ENCODE data around the gene FDXACB1. TPM values are rescaled to one million over a fixed set of nuclear protein-coding genes. Genes with fewer than 3 reads are reported as not detected.
A peak's percentile ranks its signal among the peaks of the same experiment; 100 is the strongest.

Gene FDXACB1
- total and polyA plus RNA-seq, 9 of the 15 experiments (the other 6 are each of a cell fraction or from before 2014, with no cell fraction given) = 3.2 to 7.5 (median 5.3) TPM

DNA sequence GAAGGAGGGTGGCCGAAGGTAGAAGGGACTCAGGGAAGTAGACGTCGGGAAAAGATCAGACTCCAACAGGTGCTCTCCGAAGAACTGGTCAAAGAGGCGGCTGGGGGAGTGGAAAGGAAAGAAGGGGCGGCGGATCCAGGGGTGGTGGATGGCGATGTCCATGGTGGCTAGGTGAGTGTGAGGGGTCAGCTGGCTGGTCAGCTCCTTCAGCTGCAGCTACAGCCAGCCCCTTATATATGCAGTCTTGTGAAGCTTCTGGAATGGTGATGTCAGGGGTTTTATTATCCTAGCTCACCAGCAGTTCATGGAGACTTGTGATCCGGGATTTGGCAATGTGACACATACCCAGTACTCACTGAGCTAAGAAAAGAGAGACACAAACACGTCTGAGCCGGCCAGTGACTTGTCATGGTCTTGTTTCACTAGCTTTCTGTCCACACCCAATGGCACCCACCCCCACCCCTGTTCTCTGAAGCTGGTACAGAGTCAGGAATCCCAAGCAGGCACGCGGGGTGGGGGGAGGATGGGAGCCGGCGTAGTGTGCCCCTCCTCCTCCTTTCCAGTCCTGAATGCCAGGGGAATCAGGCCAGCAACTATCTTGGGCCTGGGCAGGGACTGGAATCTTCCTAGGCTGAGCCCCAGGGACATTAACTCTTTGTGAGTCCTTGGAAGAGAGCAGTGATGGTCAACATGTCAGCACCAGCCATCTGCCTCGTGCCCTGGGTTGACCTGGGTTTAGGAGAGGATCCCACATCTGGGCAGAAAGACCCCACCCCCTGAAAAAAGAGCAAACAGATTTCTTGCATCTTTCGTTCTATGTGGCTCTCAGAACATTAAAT lies 32.8 kb upstream of the FDXACB1 start, which contains the start of gene CRYAB (continued):
- no peak for TF ChIP-seq SMARCA5 (IDR thresholded peaks at IDR 0.05)
- TF ChIP-seq JUND (IDR thresholded peaks at IDR 0.05; ENCODE audit: borderline replicate concordance, low read depth, low read length) = peak; percentile 20; the same call in 1 of the 2 replicates
- TF ChIP-seq JUND (tag; IDR thresholded peaks at IDR 0.05; ENCODE audit: borderline replicate concordance, low read depth, low read length) = no peak
- TF ChIP-seq GABPA (tag; conservative IDR thresholded peaks at IDR 0.05; ENCODE audit: low read depth) = no peak
- TF ChIP-seq TCF7 (IDR thresholded peaks at IDR 0.05; ENCODE audit: borderline replicate concordance) = no peak
- no peak for TF ChIP-seq SNRNP70 (optimal IDR thresholded peaks at IDR 0.05; ENCODE audit: low read depth, low read length)
- TF ChIP-seq RAD21 (CRISPR knock-in tag; conservative IDR thresholded peaks at IDR 0.05 in 1 of 2, IDR thresholded peaks at IDR 0.05 in 1 of 2) = no peak
- peak; percentile 41 for TF ChIP-seq SMARCB1 (IDR thresholded peaks at IDR 0.05; ENCODE audit: insufficient read length, low read depth)
- TF ChIP-seq, protein P1, sequence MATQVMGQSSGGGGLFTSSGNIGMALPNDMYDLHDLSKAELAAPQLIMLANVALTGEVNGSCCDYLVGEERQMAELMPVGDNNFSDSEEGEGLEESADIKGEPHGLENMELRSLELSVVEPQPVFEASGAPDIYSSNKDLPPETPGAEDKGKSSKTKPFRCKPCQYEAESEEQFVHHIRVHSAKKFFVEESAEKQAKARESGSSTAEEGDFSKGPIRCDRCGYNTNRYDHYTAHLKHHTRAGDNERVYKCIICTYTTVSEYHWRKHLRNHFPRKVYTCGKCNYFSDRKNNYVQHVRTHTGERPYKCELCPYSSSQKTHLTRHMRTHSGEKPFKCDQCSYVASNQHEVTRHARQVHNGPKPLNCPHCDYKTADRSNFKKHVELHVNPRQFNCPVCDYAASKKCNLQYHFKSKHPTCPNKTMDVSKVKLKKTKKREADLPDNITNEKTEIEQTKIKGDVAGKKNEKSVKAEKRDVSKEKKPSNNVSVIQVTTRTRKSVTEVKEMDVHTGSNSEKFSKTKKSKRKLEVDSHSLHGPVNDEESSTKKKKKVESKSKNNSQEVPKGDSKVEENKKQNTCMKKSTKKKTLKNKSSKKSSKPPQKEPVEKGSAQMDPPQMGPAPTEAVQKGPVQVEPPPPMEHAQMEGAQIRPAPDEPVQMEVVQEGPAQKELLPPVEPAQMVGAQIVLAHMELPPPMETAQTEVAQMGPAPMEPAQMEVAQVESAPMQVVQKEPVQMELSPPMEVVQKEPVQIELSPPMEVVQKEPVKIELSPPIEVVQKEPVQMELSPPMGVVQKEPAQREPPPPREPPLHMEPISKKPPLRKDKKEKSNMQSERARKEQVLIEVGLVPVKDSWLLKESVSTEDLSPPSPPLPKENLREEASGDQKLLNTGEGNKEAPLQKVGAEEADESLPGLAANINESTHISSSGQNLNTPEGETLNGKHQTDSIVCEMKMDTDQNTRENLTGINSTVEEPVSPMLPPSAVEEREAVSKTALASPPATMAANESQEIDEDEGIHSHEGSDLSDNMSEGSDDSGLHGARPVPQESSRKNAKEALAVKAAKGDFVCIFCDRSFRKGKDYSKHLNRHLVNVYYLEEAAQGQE (IDR thresholded peaks at IDR 0.05; ENCODE audit: borderline replicate concordance) = peak; percentile 34
- TF ChIP-seq, protein P1 (CRISPR knock-in tag; IDR thresholded peaks at IDR 0.05; ENCODE audit: low read depth) = no peak
- TF ChIP-seq CEBPB (tag; IDR thresholded peaks at IDR 0.05) = 0 out of 2 replicates have a peak, but pooled peaks have one; percentile 16
- peak; percentile 6 for TF ChIP-seq MEIS2 (IDR thresholded peaks at IDR 0.05; ENCODE audit: partially characterized antibody)
- peak; percentile 35; the same call in 1 of the 2 replicates for TF ChIP-seq TCF3 (CRISPR knock-in tag; IDR thresholded peaks at IDR 0.05)
- 0 out of 2 replicates have a peak, but pooled peaks have one; percentile 43 for TF ChIP-seq ZBTB7A (IDR thresholded peaks at IDR 0.05; ENCODE audit: borderline replicate concordance, control insufficient read depth, low read depth, low read length)
- no peak for TF ChIP-seq RBM15 (IDR thresholded peaks at IDR 0.05; ENCODE audit: insufficient read depth, low read length)
- no peak for TF ChIP-seq GABPB1 (CRISPR knock-in tag; IDR thresholded peaks at IDR 0.05)
- no peak for TF ChIP-seq FOXM1 (IDR thresholded peaks at IDR 0.05; ENCODE audit: low read depth)
- TF ChIP-seq FOXM1 (CRISPR knock-in tag; IDR thresholded peaks at IDR 0.05; ENCODE audit: low read depth) = 0 out of 2 replicates have a peak, but pooled peaks have one; percentile 32
- TF ChIP-seq, protein P2, sequence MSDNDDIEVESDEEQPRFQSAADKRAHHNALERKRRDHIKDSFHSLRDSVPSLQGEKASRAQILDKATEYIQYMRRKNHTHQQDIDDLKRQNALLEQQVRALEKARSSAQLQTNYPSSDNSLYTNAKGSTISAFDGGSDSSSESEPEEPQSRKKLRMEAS (CRISPR knock-in tag; IDR thresholded peaks at IDR 0.05) = 0 out of 2 replicates have a peak, but pooled peaks have one; percentile 29
- TF ChIP-seq NFE2L1 (tag; IDR thresholded peaks at IDR 0.05; ENCODE audit: borderline replicate concordance, low read depth) = no peak

All from K562 (cell line).